Dermis lymphatic vessel endothelial cell (primary cell): Measurements from ENCODE around the gene SIRPD. TPM values are rescaled to one million over a fixed set of nuclear protein-coding genes. Genes with fewer than 3 reads are reported as not detected.

Experiments
- total RNA-seq: library from RNA; depleted of rRNA; stranded (reverse); fragments of >200 nt; gene quantifications from 2 replicates; pipeline ENCODE4 v1.2.1, GENCODE V29; 2014

The SIRPD gene
- total RNA-seq: not detected in 2 replicates

DNA sequence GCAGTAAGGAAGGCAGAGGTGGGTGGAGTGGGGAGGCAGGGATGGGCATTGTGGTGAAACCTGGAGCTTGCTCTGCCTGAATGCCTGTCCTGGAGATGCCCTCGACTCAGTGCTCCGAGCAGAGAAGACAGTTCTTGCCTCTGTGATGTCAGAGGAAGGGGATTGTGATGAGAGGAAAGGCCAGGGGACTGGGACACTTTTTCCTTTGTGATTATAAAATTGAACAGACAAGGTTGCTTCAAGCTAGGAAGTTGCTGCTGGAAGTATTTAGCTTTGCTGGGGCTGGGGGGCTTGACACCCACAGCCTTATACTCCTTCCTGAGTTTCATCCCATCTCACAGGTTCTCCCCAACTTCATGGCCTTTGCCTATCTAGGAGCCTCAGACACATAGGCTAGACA, at the start of gene SIRPD:
Gene SIRPD (minus strand): TSS at position 101 of the 400 bp plus-strand sequence. CDS start 52 bp downstream, at position 49.

DNA sequence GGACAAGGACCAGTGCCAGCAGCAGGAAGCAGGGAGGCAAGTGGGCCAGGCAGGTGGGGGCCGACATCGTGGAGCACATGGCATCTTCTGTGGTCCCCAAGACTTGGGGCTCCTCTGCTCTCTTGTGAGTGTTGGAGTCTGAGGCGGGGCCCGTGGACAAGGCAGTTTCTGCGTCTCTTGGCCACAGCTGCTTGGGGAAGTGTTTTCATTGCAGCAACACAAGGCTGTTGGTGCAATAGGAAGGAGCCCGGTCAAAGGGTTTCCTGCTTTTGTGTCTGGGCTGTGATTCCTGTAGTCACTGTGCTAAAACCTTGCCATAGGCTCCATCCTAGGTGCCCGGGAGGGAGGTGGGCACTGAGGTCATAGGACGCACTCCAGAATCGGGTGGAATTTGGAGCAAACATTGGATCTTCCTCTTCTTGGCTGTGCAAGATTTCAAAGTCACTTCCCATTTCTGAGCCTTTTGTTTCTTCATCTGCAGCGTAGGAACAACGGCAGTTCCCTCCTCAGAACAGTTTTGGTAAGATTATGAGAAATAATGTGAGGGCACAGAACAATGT, 66.1 kb downstream of the SIRPD start, which contains the start of gene SIRPB2:
Gene SIRPB2 (minus strand): TSS at position 140 of the 560 bp plus-strand sequence. CDS start 61 bp downstream, at position 79.

Other genes with a start within 250 kb of the SIRPD start
- 3.7 and 5.4 TPM in 2 replicates for gene SDCBP2, start 228.6 kb downstream of the SIRPD start, total RNA-seq
- 256 and 263 TPM in 2 replicates for gene FKBP1A, start 164.7 kb downstream of the SIRPD start, total RNA-seq
- 20.0 and 22.9 TPM in 2 replicates for gene NSFL1C, start 90.9 kb downstream of the SIRPD start, total RNA-seq
- gene SIRPB2, start 66.3 kb downstream of the SIRPD start, total RNA-seq: 0.09 and 0.11 TPM in 2 replicates
- gene SIRPB1, start 62.3 kb upstream of the SIRPD start, total RNA-seq: 2.8 and 3.3 TPM in 2 replicates
- gene SIRPG, start 100.1 kb upstream of the SIRPD start, total RNA-seq: not detected in 2 replicates